PC-9 (cell line): ENCODE measurements around the gene AP2M1.

Experiments used
- CTCF ChIP-seq: fragments of 200-600 bp; sonication (generic); conservative IDR thresholded peaks from 2 replicates; pipeline ENCODE4 v1.6.1; 2017; ENCODE audit warnings: mixed run types, antibody characterized with exemption, mild to moderate bottlenecking, moderate library complexity
- EZH2 ChIP-seq: fragments of 200-600 bp; sonication (generic); IDR thresholded peaks from 2 replicates; pipeline ENCODE4 v1.8.0; 2017; ENCODE audit warnings: antibody characterized with exemption, low read depth

GRCh38 chr3:184172681-184173373, 1.8 kb upstream of the AP2M1 start:
- TF ChIP-seq CTCF: no peak
- TF ChIP-seq EZH2: no peak
